ENCODE results near the gene NME8.

The NME8 gene

GRCh38 chr7:37943905-37944736 lies 95.7 kb downstream of the NME8 start:
- no peak for DNase-seq

GRCh38 chr7:37944737-37945054 lies 96.3 kb downstream of the NME8 start:
- no peak for DNase-seq

- no peak for DNase-seq
Measured at GRCh38 chr7:37945336-37945735, 96.9 kb downstream of the NME8 start.

- DNase-seq: no peak
Measured at GRCh38 chr7:37947138-37947940, 98.9 kb downstream of the NME8 start.

- DNase-seq: no peak
Measured at GRCh38 chr7:37947941-37948210, 99.5 kb downstream of the NME8 start.
